Hippocampal formation (tissue), 2 donors: ENCODE data around the gene ARHGEF26.
"Not testable (repeated sequence)": the region's sequence is repeated elsewhere in the genome, so short reads cannot be mapped to it uniquely, and the experiment has no call there.

ENCODE experiments used
- DNase-seq, 2 donors: peaks; one replicate each; lab custom pipeline; 2025; lab: John Stamatoyannopoulos, UW

The ARHGEF26 gene

GRCh38 chr3:154120961-154121700 is at the start of gene ARHGEF26:
Gene ARHGEF26 (plus strand): TSS chr3:154121390. CDS start chr3:154121993, 603 bp downstream.
- peak in 1 of 2 donors; percentile 45 for DNase-seq

GRCh38 chr3:154074966-154075365 is 46.2 kb upstream of the ARHGEF26 start:
- DNase-seq = no peak

GRCh38 chr3:154078672-154079071 is 42.5 kb upstream of the ARHGEF26 start:
- DNase-seq = no peak

- DNase-seq = no peak
Observed at GRCh38 chr3:154081305-154081704, 39.9 kb upstream of the ARHGEF26 start.

- DNase-seq = no peak
Observed at GRCh38 chr3:154085071-154085470, 36.1 kb upstream of the ARHGEF26 start.

- DNase-seq = no peak
Observed at GRCh38 chr3:154085799-154086198, 35.4 kb upstream of the ARHGEF26 start.

- no peak for DNase-seq
Observed at GRCh38 chr3:154086286-154086685, 34.9 kb upstream of the ARHGEF26 start.

GRCh38 chr3:154087756-154088480 is 33.3 kb upstream of the ARHGEF26 start:
- DNase-seq = not testable (repeated sequence)

GRCh38 chr3:154089421-154090420 is 31.5 kb upstream of the ARHGEF26 start:
- no peak for DNase-seq

GRCh38 chr3:154094051-154094450 is 27.1 kb upstream of the ARHGEF26 start:
- DNase-seq = no peak

GRCh38 chr3:154095832-154096421 is 25.3 kb upstream of the ARHGEF26 start:
- peak in 1 of 2 donors; percentile 44 for DNase-seq

- peak in 1 of 2 donors; percentile 23 for DNase-seq
Observed at GRCh38 chr3:154098376-154098775, 22.8 kb upstream of the ARHGEF26 start.

GRCh38 chr3:154100556-154100955 is 20.6 kb upstream of the ARHGEF26 start:
- no peak for DNase-seq

- DNase-seq = no peak
Observed at GRCh38 chr3:154101250-154101649, 19.9 kb upstream of the ARHGEF26 start.

- DNase-seq = no peak
Observed at GRCh38 chr3:154102225-154102624, 19.0 kb upstream of the ARHGEF26 start.

GRCh38 chr3:154105218-154105975 is 15.8 kb upstream of the ARHGEF26 start:
- DNase-seq = no peak

- DNase-seq = no peak
Observed at GRCh38 chr3:154111365-154111935, 9.7 kb upstream of the ARHGEF26 start.

- DNase-seq = no peak
Observed at GRCh38 chr3:154112146-154112852, 8.9 kb upstream of the ARHGEF26 start.

GRCh38 chr3:154113609-154114008 is 7.6 kb upstream of the ARHGEF26 start:
- DNase-seq = no peak

- no peak for DNase-seq
Observed at GRCh38 chr3:154115332-154115731, 5.9 kb upstream of the ARHGEF26 start.
